Mesothelial cell of epicardium (in vitro differentiated cells): ENCODE results near the gene FRMPD1. TPM values are rescaled to one million over a fixed set of nuclear protein-coding genes. Genes with fewer than 3 reads are reported as not detected.
"Not testable (repeated sequence)": the region's sequence is repeated elsewhere in the genome, so short reads cannot be mapped to it uniquely, and the experiment has no call there.

Experiments used
- DNase-seq, 2 experiments: peaks; one replicate each; pipeline ENCODE4 v3.0.0; 2021; ENCODE audit warnings: low spot score in 2 of 2; ENCODE audit not compliant: unreplicated experiment in 2 of 2
- H3K27ac Mint-ChIP-seq: 2 replicates; pipeline ENCODE4 v1.8.0; 2021; ENCODE audit warnings: mixed read lengths
- H3K27me3 Mint-ChIP-seq: 2 replicates; pipeline ENCODE4 v1.8.0; 2021; ENCODE audit warnings: low read depth, mixed read lengths
- H3K36me3 Mint-ChIP-seq: 2 replicates; pipeline ENCODE4 v1.8.0; 2021; ENCODE audit warnings: mixed read lengths
- H3K4me1 Mint-ChIP-seq: 2 replicates; pipeline ENCODE4 v1.8.0; 2021; ENCODE audit warnings: mixed read lengths
- H3K4me3 Mint-ChIP-seq: 2 replicates; pipeline ENCODE4 v1.8.0; 2021; ENCODE audit warnings: mild to moderate bottlenecking, moderate library complexity, mixed read lengths
- H3K9me3 Mint-ChIP-seq: 2 replicates; pipeline ENCODE4 v1.8.0; 2021; ENCODE audit warnings: mixed read lengths
- CTCF ChIP-seq: fragments of 200-600 bp; sonication (generic); IDR thresholded peaks from one replicate; pipeline ENCODE4 v1.5.0; 2021; ENCODE audit warnings: antibody characterized with exemption; ENCODE audit not compliant: unreplicated experiment
- total RNA-seq: library from RNA; stranded (reverse); gene quantifications from 3 replicates; pipeline ENCODE4 v1.2.1, GENCODE V29; 2021

Gene FRMPD1
- total RNA-seq, 1 donor from 2014 or later, result 0.45 TPM

GRCh38 chr9:37760416-37761161 lies 109.8 kb downstream of the FRMPD1 start:
- H3K27me3 Mint-ChIP-seq, result no peaks in the 10 kb centered on the region
- no peak overlapping the region for H3K4me3 Mint-ChIP-seq
- H3K36me3 Mint-ChIP-seq, result peaks cover 20% of the 10 kb centered on the region
- no peak for DNase-seq
- TF ChIP-seq CTCF, result no peak
- H3K27ac Mint-ChIP-seq, result no peak overlapping the region
- H3K4me1 Mint-ChIP-seq, result no peaks in the 10 kb centered on the region
- H3K9me3 Mint-ChIP-seq, result no peaks in the 10 kb centered on the region

GRCh38 chr9:37761511-37761910 lies 110.8 kb downstream of the FRMPD1 start:
- peaks cover 3% of the 10 kb centered on the region for H3K9me3 Mint-ChIP-seq
- no peak for DNase-seq
- no peak overlapping the region for H3K27ac Mint-ChIP-seq
- no peak overlapping the region for H3K4me3 Mint-ChIP-seq
- H3K27me3 Mint-ChIP-seq, result no peaks in the 10 kb centered on the region
- peaks cover 23% of the 10 kb centered on the region for H3K36me3 Mint-ChIP-seq
- TF ChIP-seq CTCF, result no peak
- H3K4me1 Mint-ChIP-seq, result no peaks in the 10 kb centered on the region

- not testable (repeated sequence) for H3K27ac Mint-ChIP-seq, DNase-seq, H3K27me3 Mint-ChIP-seq, H3K4me1 Mint-ChIP-seq, H3K9me3 Mint-ChIP-seq, H3K4me3 Mint-ChIP-seq
- peaks cover 30% of the 10 kb centered on the region for H3K36me3 Mint-ChIP-seq
Measured at GRCh38 chr9:37765263-37765662, 114.5 kb downstream of the FRMPD1 start.

- Mint-ChIP-seq H3K27me3 (no peaks in the 10 kb centered on the region), H3K27ac (no peak overlapping the region), H3K9me3 (peaks cover 4% of the 10 kb centered on the region), H3K36me3 (peaks cover 25% of the 10 kb centered on the region), H3K4me1 (no peaks in the 10 kb centered on the region), H3K4me3 (no peak overlapping the region)
- no peak for DNase-seq
- TF ChIP-seq CTCF, result no peak
Measured at GRCh38 chr9:37769306-37769705, 118.6 kb downstream of the FRMPD1 start.

GRCh38 chr9:37769995-37770394 lies 119.2 kb downstream of the FRMPD1 start:
- TF ChIP-seq CTCF, result no peak
- Mint-ChIP-seq H3K9me3 (peaks cover 4% of the 10 kb centered on the region), H3K4me1 (no peaks in the 10 kb centered on the region), H3K27ac (no peak overlapping the region), H3K36me3 (peaks cover 27% of the 10 kb centered on the region), H3K27me3 (no peaks in the 10 kb centered on the region), H3K4me3 (no peak overlapping the region)
- no peak for DNase-seq

GRCh38 chr9:37775216-37775919 lies 124.6 kb downstream of the FRMPD1 start:
- Mint-ChIP-seq H3K4me1 (no peaks in the 10 kb centered on the region), H3K4me3 (no peak overlapping the region), H3K27ac (no peak overlapping the region), H3K27me3 (no peaks in the 10 kb centered on the region), H3K36me3 (peaks cover 32% of the 10 kb centered on the region), H3K9me3 (no peaks in the 10 kb centered on the region)
- no peak for DNase-seq
- no peak for TF ChIP-seq CTCF
